Measurements from ENCODE around the gene VPREB3. TPM values are rescaled to one million over a fixed set of nuclear protein-coding genes. Genes with fewer than 3 reads are reported as not detected.

Gene VPREB3
- total RNA-seq, 1 experiment from 2014 or later: not detected

- H3K4me1 ChIP-seq (ENCODE audit: control insufficient read depth, insufficient read depth, low read length): peaks cover 6% of the 10 kb centered on the region
- no peak for TF ChIP-seq REST (IDR thresholded peaks at IDR 0.05; ENCODE audit: insufficient read depth in 1 of 2, low read depth in 2 of 2, low read length in 1 of 2)
- no peak for TF ChIP-seq TCF7L2 (IDR thresholded peaks at IDR 0.05; ENCODE audit: low read depth, low read length)
- no peaks in the 10 kb centered on the region for H3K9me3 ChIP-seq (ENCODE audit: control insufficient read depth, insufficient read depth, low read depth, low read length)
- ChIA-PET CTCF (no interaction called here), POLR2A (no interaction called here)
- BruUV-seq (replicated peaks): no TSS peak
- H3K4me3 ChIP-seq (ENCODE audit: low read depth in 2 of 2, low read length in 2 of 2): no peak overlapping the region
- no peaks in the 10 kb centered on the region for H3K27me3 ChIP-seq (ENCODE audit: control insufficient read depth, insufficient read depth, low read length)
- intact Hi-C loops (cut with micrococcal nuclease; ENCODE audit: unreplicated experiment): no loop called here
- H3K27ac ChIP-seq (ENCODE audit: low read length): no peak overlapping the region
- DNase-seq (ENCODE audit: low read depth, low spot score) (no peak), ATAC-seq (no peak)
- in situ Hi-C loops (cut with HindIII; ENCODE audit: low pct_unique_long_range_greater_than_20kb, low sequenced_read_pairs): no loop called here
- peaks cover 3% of the 10 kb centered on the region; the same call in 1 of the 2 replicates for H3K36me3 ChIP-seq (ENCODE audit: control insufficient read depth, insufficient read depth, low read length)
These were observed 8.4 kb downstream of the VPREB3 start for GRCh38 chr22:23745791-23746190.

GRCh38 chr22:23744485-23744884 is 9.7 kb downstream of the VPREB3 start:
- no peak for DNase-seq (ENCODE audit: low read depth, low spot score)
- Histone ChIP-seq H3K27ac (ENCODE audit: low read length) (no peak overlapping the region), H3K36me3 (ENCODE audit: control insufficient read depth, insufficient read depth, low read length) (no peaks in the 10 kb centered on the region), H3K9me3 (ENCODE audit: control insufficient read depth, insufficient read depth, low read depth, low read length) (no peaks in the 10 kb centered on the region), H3K27me3 (ENCODE audit: control insufficient read depth, insufficient read depth, low read length) (no peaks in the 10 kb centered on the region), H3K4me1 (ENCODE audit: control insufficient read depth, insufficient read depth, low read length) (no peaks in the 10 kb centered on the region), H3K4me3 (ENCODE audit: low read depth in 2 of 2, low read length in 2 of 2) (no peak overlapping the region)
- BruUV-seq (replicated peaks): no TSS peak
- CTCF ChIA-PET: no interaction called here
- POLR2A ChIA-PET: no interaction called here
- no peak for TF ChIP-seq REST (IDR thresholded peaks at IDR 0.05; ENCODE audit: insufficient read depth in 1 of 2, low read depth in 2 of 2, low read length in 1 of 2)
- no peak for TF ChIP-seq SIN3A (IDR thresholded peaks at IDR 0.05; ENCODE audit: borderline replicate concordance, insufficient read depth, low read depth, low read length)
- TF ChIP-seq TCF7L2 (IDR thresholded peaks at IDR 0.05; ENCODE audit: low read depth, low read length): no peak
- TF ChIP-seq POLR2AphosphoS5 (IDR thresholded peaks at IDR 0.05; ENCODE audit: low read depth, low read length): no peak
- no peak for TF ChIP-seq CTCF (IDR thresholded peaks at IDR 0.05)
- in situ Hi-C loops (cut with HindIII; ENCODE audit: low pct_unique_long_range_greater_than_20kb, low sequenced_read_pairs): no loop called here
- ATAC-seq: no peak
- intact Hi-C loops (cut with micrococcal nuclease; ENCODE audit: unreplicated experiment): no loop called here

Measured in Panc1 (cell line).